H1 (cell line): Measurements from ENCODE around the gene ADH1C. TPM values are rescaled to one million over a fixed set of nuclear protein-coding genes. Genes with fewer than 3 reads are reported as not detected.

Experiments used
- BCL11A ChIP-seq, 2 experiments: IDR thresholded peaks; one replicate each; pipeline ENCODE4 v1.6.1; 2011; ENCODE audit warnings: low read depth in 2 of 2, low read length in 2 of 2, mild to moderate bottlenecking in 2 of 2
- CHD7 ChIP-seq: fragments of 300-600 bp; sonication (generic); IDR thresholded peaks from 2 replicates; pipeline ENCODE4 v1.7.1; 2012; ENCODE audit warnings: low read length, moderate library complexity, mild to moderate bottlenecking, inconsistent platforms; ENCODE audit not compliant: insufficient replicate concordance
- CTBP2 ChIP-seq: IDR thresholded peaks from 2 replicates; pipeline ENCODE4 v1.7.0; 2011; ENCODE audit warnings: borderline replicate concordance, mild to moderate bottlenecking, moderate library complexity, mixed read lengths, low read length; ENCODE audit not compliant: insufficient read depth, insufficient read length
- KDM5A ChIP-seq: fragments of 200-600 bp; IDR thresholded peaks from 2 replicates; pipeline ENCODE4 v1.7.1; 2012; ENCODE audit warnings: mild to moderate bottlenecking, low read length, inconsistent platforms, mixed read lengths
- SP1 ChIP-seq: IDR thresholded peaks from 2 replicates; pipeline ENCODE4 v1.6.1; 2011; ENCODE audit warnings: low read depth, low read length
- SUZ12 ChIP-seq: fragments of 200-600 bp; sonication (generic); IDR thresholded peaks from 2 replicates; pipeline ENCODE4 v1.6.1; 2012; ENCODE audit warnings: mild to moderate bottlenecking, inconsistent platforms, low read length, moderate library complexity, mixed read lengths
- TAF7 ChIP-seq: optimal IDR thresholded peaks from 2 replicates; pipeline ENCODE3; 2011; ENCODE audit warnings: low read depth, mild to moderate bottlenecking, inconsistent platforms, low read length, moderate library complexity, borderline replicate concordance
- TBP ChIP-seq: IDR thresholded peaks from 2 replicates; pipeline ENCODE4 v1.6.1; 2011; ENCODE audit warnings: low read depth, low read length, improper control_type of control experiment
- polyA plus RNA-seq, 7 experiments: library from polyadenylated mRNA; depleted of rRNA in 3 of 7; stranded (reverse) in 5 of 7; unstranded in 2 of 7; fragments of >200 nt in 5 of 7; fragments of 200-250 nt in 2 of 7; gene quantifications; 1 replicate in 5 of 7; 2 replicates in 1 of 7; 4 replicates in 1 of 7; pipeline versions ENCODE4 v1.2.1 to v1.2.3, GENCODE V29; 2011 to 2013; ENCODE audit warnings: missing spikeins in 2 of 7, mixed read lengths in 2 of 7
- total RNA-seq: library from RNA; stranded (reverse); fragmentation: NEBNext Ultra II Directional; extraction: Animal tissue kit (Norgen Biotek cat#: 25700); gene quantifications from 2 replicates; pipeline ENCODE4 v1.2.1, GENCODE V29; 2021

The ADH1C gene
- total and polyA plus RNA-seq, 2 of the 8 experiments (the other 6 are each of a cell fraction or from before 2014, with no cell fraction given): not detected

- TF ChIP-seq CHD7 (no peak), TBP (no peak), BCL11A (IDR thresholded peaks at IDR 0.05; ENCODE audit: low read depth in 2 of 2, low read length in 2 of 2) (no peak), CTBP2 (no peak), SP1 (no peak), SUZ12 (no peak), TAF7 (no peak), KDM5A (no peak)
These were observed 36.7 kb downstream of the ADH1C start (continued) for GRCh38 chr4:99315839-99316238.
